ENCODE data around the gene GPD1L. TPM values are rescaled to one million over a fixed set of nuclear protein-coding genes. Genes with fewer than 3 reads are reported as not detected.

GPD1L gene
- total RNA-seq, 1 donor from 2014 or later: 13.0 TPM

DNA sequence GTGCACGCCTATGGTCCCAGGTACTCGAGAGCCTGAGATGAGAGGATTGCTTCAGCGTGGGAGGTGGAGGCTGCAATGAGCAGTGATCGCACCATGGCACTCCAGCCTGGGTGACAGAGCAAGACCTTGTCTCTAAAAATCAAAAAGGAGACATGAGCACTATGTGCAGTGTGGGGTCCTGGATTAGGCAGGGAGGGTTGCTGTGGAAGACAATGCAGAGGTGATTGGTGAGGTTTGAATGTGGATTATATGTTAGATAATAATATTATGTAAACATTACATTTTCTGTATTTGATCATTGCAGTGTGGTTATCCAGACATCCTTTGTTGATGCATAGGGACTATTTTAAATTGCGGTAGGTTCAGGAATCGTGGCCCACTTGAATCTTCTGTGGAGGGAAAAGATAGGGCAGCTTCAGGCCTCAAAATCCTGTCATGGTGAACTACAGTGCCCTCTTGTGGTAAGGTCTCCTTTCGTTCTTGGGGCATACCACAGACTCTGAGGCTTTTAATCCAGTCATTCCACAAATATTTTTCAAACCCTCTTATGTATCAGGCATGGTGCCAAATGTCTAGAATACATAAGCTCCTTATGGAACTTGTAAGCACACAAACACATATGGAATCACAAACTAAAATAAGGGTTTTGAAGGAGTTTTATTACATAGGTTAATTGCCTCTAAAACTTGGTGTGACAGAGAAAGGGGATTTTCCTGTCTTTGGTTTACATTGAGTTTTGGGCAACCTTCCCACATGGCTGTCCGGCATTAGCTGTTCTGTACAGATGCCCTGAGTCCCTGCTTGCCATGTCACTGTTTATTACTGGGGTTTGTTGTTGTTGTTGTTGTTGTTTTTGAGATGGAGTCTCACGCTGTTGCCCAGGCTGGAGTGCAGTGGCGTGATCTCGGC is 37.7 kb downstream of the GPD1L start:
- Mint-ChIP-seq H3K9me3 (ENCODE audit: low read depth) (no peaks in the 10 kb centered on the region), H3K27ac (ENCODE audit: unreplicated experiment) (peak overlapping the region; percentile 76), H3K27me3 (ENCODE audit: low read depth) (no peaks in the 10 kb centered on the region), H3K4me3 (ENCODE audit: unreplicated experiment) (no peak overlapping the region), H3K36me3 (ENCODE audit: low read depth) (peaks cover 4% of the 10 kb centered on the region), H3K4me1 (ENCODE audit: low read depth) (peaks cover 32% of the 10 kb centered on the region)
- no peak for DNase-seq (ENCODE audit: low spot score)
- TF ChIP-seq CTCF (IDR thresholded peaks at IDR 0.05): peak; percentile 97

DNA sequence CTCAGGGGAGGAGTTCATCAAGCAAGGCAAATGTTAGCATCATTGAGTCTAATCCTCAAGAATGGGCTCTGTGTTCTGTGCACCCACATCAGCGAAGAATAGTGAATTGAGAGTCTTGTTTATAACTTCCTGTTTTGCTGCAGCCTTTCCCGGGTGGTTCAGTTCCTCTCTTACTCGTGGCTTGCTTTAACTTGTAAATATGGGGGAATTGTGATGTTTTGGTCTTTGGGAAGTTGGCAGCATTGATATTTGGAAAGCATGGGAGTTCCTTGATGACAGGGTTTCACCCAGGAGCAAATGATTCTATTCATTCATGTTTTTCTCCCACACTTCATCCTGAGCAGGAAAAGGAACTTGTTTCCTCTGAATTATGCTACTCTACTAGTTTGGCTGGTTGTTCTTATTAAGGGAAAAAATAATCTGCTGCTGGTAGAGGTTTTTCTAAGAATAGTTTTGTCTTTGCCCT is 40.4 kb downstream of the GPD1L start:
- DNase-seq (ENCODE audit: low spot score): no peak
- Mint-ChIP-seq H3K4me3 (ENCODE audit: unreplicated experiment) (no peak overlapping the region), H3K9me3 (ENCODE audit: low read depth) (no peaks in the 10 kb centered on the region), H3K27me3 (ENCODE audit: low read depth) (no peaks in the 10 kb centered on the region), H3K27ac (ENCODE audit: unreplicated experiment) (no peak overlapping the region), H3K36me3 (ENCODE audit: low read depth) (peaks cover 11% of the 10 kb centered on the region), H3K4me1 (ENCODE audit: low read depth) (peaks cover 32% of the 10 kb centered on the region)
- TF ChIP-seq CTCF (IDR thresholded peaks at IDR 0.05): no peak

DNA sequence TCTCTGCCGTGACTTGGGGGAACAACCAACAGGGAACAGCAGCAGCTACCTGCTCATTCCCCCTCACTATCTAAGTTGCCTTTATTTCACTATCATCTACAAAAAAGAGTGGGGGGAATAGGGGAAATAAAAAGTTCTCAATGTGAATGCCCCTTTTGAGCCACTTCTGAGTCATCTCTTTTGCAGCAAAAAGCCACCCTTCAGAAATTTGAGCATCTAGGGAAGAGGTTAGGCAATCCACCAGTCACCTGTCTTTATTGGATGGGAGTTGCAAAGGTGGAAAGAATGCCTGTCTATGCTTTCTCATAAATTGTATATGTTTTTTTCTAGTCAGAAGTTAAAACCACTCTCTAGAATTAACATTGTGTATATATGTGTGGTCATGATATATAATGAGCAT is 41.1 kb downstream of the GPD1L start:
- H3K4me3 Mint-ChIP-seq (ENCODE audit: unreplicated experiment): no peak overlapping the region
- no peaks in the 10 kb centered on the region for H3K27me3 Mint-ChIP-seq (ENCODE audit: low read depth)
- H3K27ac Mint-ChIP-seq (ENCODE audit: unreplicated experiment): no peak overlapping the region
- H3K9me3 Mint-ChIP-seq (ENCODE audit: low read depth): no peaks in the 10 kb centered on the region
- TF ChIP-seq CTCF (IDR thresholded peaks at IDR 0.05): no peak
- DNase-seq (ENCODE audit: low spot score): no peak
- H3K36me3 Mint-ChIP-seq (ENCODE audit: low read depth): peaks cover 11% of the 10 kb centered on the region
- peaks cover 32% of the 10 kb centered on the region for H3K4me1 Mint-ChIP-seq (ENCODE audit: low read depth)

DNA sequence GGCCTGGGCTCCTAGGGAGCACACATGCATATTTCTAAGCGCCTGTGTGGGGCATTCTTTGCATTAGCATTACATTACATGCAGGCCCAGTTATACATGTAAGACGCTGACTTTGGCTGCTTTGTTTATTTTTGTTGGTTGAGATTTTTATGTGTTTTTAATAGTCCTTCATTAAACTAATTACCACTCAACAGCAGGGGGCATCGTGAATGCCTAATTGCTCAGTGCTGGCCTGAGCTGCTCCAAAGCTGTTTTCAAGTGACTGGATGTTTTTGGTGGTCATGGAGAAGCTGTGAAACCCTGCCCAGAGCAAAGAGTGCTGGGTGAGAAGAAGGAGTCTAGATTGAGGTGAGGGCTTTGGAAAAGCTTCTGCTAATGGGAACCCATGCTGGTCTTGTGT is 41.5 kb downstream of the GPD1L start:
- DNase-seq (ENCODE audit: low spot score): no peak
- Mint-ChIP-seq H3K27me3 (ENCODE audit: low read depth) (no peaks in the 10 kb centered on the region), H3K4me3 (ENCODE audit: unreplicated experiment) (no peak overlapping the region), H3K27ac (ENCODE audit: unreplicated experiment) (no peak overlapping the region), H3K4me1 (ENCODE audit: low read depth) (peaks cover 32% of the 10 kb centered on the region), H3K36me3 (ENCODE audit: low read depth) (peaks cover 13% of the 10 kb centered on the region), H3K9me3 (ENCODE audit: low read depth) (no peaks in the 10 kb centered on the region)
- peak; percentile 18 for TF ChIP-seq CTCF (IDR thresholded peaks at IDR 0.05)

GRCh38 chr3:32148351-32148750 is 41.9 kb downstream of the GPD1L start:
- H3K4me3 Mint-ChIP-seq (ENCODE audit: unreplicated experiment): no peak overlapping the region
- no peak overlapping the region for H3K27ac Mint-ChIP-seq (ENCODE audit: unreplicated experiment)
- TF ChIP-seq CTCF (IDR thresholded peaks at IDR 0.05): no peak
- H3K36me3 Mint-ChIP-seq (ENCODE audit: low read depth): peaks cover 13% of the 10 kb centered on the region
- H3K9me3 Mint-ChIP-seq (ENCODE audit: low read depth): no peaks in the 10 kb centered on the region
- no peak for DNase-seq (ENCODE audit: low spot score)
- H3K27me3 Mint-ChIP-seq (ENCODE audit: low read depth): no peaks in the 10 kb centered on the region
- peaks cover 32% of the 10 kb centered on the region for H3K4me1 Mint-ChIP-seq (ENCODE audit: low read depth)

Measured in chondrocyte (in vitro differentiated cells).